H9 (cell line): ENCODE measurements around the gene IL1R2. TPM values are rescaled to one million over a fixed set of nuclear protein-coding genes. Genes with fewer than 3 reads are reported as not detected.

Experiments
- DNase-seq: peaks from one replicate; pipeline ENCODE4 v3.0.0-alpha.2; 2017
- H2AFZ ChIP-seq: one replicate; pipeline ENCODE4 v1.6.1; 2013; ENCODE audit warnings: mild to moderate bottlenecking, low read length, control low read depth, moderate library complexity
- H2AK5ac ChIP-seq: 2 replicates; pipeline ENCODE4 v1.6.1; 2013; ENCODE audit warnings: low read length, control low read depth, mixed read lengths; ENCODE audit not compliant: insufficient read length
- H2BK120ac ChIP-seq: one replicate; pipeline ENCODE4 v1.6.1; 2013; ENCODE audit warnings: low read depth, mild to moderate bottlenecking, low read length, control low read depth, inconsistent platforms; ENCODE audit not compliant: poor library complexity, severe bottlenecking
- H2BK12ac ChIP-seq: 2 replicates; pipeline ENCODE4 v1.6.1; 2013; ENCODE audit warnings: low read length, control low read depth, mixed read lengths, low read depth; ENCODE audit not compliant: insufficient read length
- H2BK15ac ChIP-seq: 2 replicates; pipeline ENCODE4 v1.6.1; 2013; ENCODE audit warnings: low read depth, low read length, control low read depth
- H2BK20ac ChIP-seq: one replicate; pipeline ENCODE4 v1.6.1; 2013; ENCODE audit warnings: low read depth, mild to moderate bottlenecking, low read length, control low read depth, inconsistent platforms; ENCODE audit not compliant: poor library complexity, severe bottlenecking
- H2BK5ac ChIP-seq: 2 replicates; pipeline ENCODE4 v1.6.1; 2013; ENCODE audit warnings: low read length, control low read depth, mixed read lengths; ENCODE audit not compliant: insufficient read length
- H3K14ac ChIP-seq: 2 replicates; pipeline ENCODE4 v1.6.1; 2013; ENCODE audit warnings: low read length, control low read depth; ENCODE audit not compliant: insufficient read depth
- H3K18ac ChIP-seq: 2 replicates; pipeline ENCODE4 v1.6.1; 2013; ENCODE audit warnings: low read depth, mild to moderate bottlenecking, mixed read lengths, low read length, control low read depth; ENCODE audit not compliant: insufficient read length
- H3K23ac ChIP-seq: 2 replicates; pipeline ENCODE4 v1.6.1; 2013; ENCODE audit warnings: low read length, control low read depth, mixed read lengths, low read depth; ENCODE audit not compliant: insufficient read length
- H3K23me2 ChIP-seq: 2 replicates; pipeline ENCODE4 v1.6.1; 2013; ENCODE audit warnings: low read depth, mild to moderate bottlenecking, mixed read lengths, low read length, control low read depth; ENCODE audit not compliant: insufficient read length, poor library complexity, severe bottlenecking
- H3K27ac ChIP-seq: 2 replicates; pipeline ENCODE4 v1.5.1; 2013; ENCODE audit warnings: low read length, control low read depth, mixed read lengths, low read depth; ENCODE audit not compliant: insufficient read length
- H3K27me3 ChIP-seq: 2 replicates; pipeline ENCODE4 v1.6.1; 2013; ENCODE audit warnings: low read length, control low read depth, inconsistent platforms; ENCODE audit not compliant: insufficient read depth
- H3K4ac ChIP-seq: 2 replicates; pipeline ENCODE4 v1.6.1; 2013; ENCODE audit warnings: low read depth, mild to moderate bottlenecking, control low read depth, inconsistent platforms, low read length, moderate library complexity
- H3K4me1 ChIP-seq: 2 replicates; pipeline ENCODE4 v1.6.1; 2013; ENCODE audit warnings: low read length, control low read depth, inconsistent platforms; ENCODE audit not compliant: insufficient read depth
- H3K4me2 ChIP-seq: 2 replicates; pipeline ENCODE4 v1.6.1; 2013; ENCODE audit warnings: low read length, control low read depth, mixed read lengths; ENCODE audit not compliant: insufficient read length, insufficient read depth
- H3K56ac ChIP-seq: 2 replicates; pipeline ENCODE4 v1.6.1; 2013; ENCODE audit warnings: low read depth, mild to moderate bottlenecking, mixed read lengths, low read length, control low read depth; ENCODE audit not compliant: insufficient read length
- H3K79me1 ChIP-seq: 2 replicates; pipeline ENCODE4 v1.6.1; 2013; ENCODE audit warnings: low read depth, mild to moderate bottlenecking, moderate library complexity, low read length, control low read depth, inconsistent platforms; ENCODE audit not compliant: insufficient read depth, poor library complexity, severe bottlenecking
- H3K79me2 ChIP-seq: 2 replicates; pipeline ENCODE4 v1.6.1; 2013; ENCODE audit warnings: low read length, control low read depth, inconsistent platforms; ENCODE audit not compliant: insufficient read depth
- H3K9ac ChIP-seq: 2 replicates; pipeline ENCODE4 v1.6.1; 2013; ENCODE audit warnings: low read length, control low read depth, mixed read lengths; ENCODE audit not compliant: insufficient read length; ENCODE audit errors: extremely low read depth
- H3K9me3 ChIP-seq: one replicate; pipeline ENCODE4 v1.6.1; 2013; ENCODE audit warnings: low read depth, low read length, inconsistent platforms; ENCODE audit not compliant: control insufficient read depth
- H3T11ph ChIP-seq: one replicate; pipeline ENCODE4 v1.6.1; 2013; ENCODE audit warnings: mild to moderate bottlenecking, low read length, control low read depth, inconsistent platforms
- H4K20me1 ChIP-seq: one replicate; pipeline ENCODE4 v1.6.1; 2013; ENCODE audit not compliant: control insufficient read depth, insufficient read length, insufficient read depth
- H4K5ac ChIP-seq: 2 replicates; pipeline ENCODE4 v1.6.1; 2013; ENCODE audit warnings: low read depth, mild to moderate bottlenecking, mixed read lengths, low read length, control low read depth; ENCODE audit not compliant: insufficient read length
- H4K8ac ChIP-seq: replicated peaks from 2 replicates; pipeline ENCODE4 v1.6.1; 2013; ENCODE audit warnings: low read length, control low read depth, mixed read lengths, low read depth; ENCODE audit not compliant: insufficient read length
- H4K91ac ChIP-seq: 2 replicates; pipeline ENCODE4 v1.6.1; 2013; ENCODE audit warnings: low read depth, mild to moderate bottlenecking, moderate library complexity, mixed read lengths, low read length, control low read depth; ENCODE audit not compliant: insufficient read length
- H3K27ac Mint-ChIP-seq, 3 experiments: 2 replicates in 2 of 3; 3 replicates in 1 of 3; pipeline ENCODE4 v1.8.0; 2020 to 2021; ENCODE audit warnings: mixed read lengths in 3 of 3, mild to moderate bottlenecking in 1 of 3, moderate library complexity in 1 of 3
- H3K27me3 Mint-ChIP-seq: 2 replicates; pipeline ENCODE4 v1.8.0; 2021; ENCODE audit warnings: low read depth, mild to moderate bottlenecking, moderate library complexity, mixed read lengths
- H3K36me3 Mint-ChIP-seq, 3 experiments: 2 replicates in 2 of 3; 3 replicates in 1 of 3; pipeline ENCODE4 v1.8.0; 2020 to 2021; ENCODE audit warnings: low read depth in 3 of 3, mixed read lengths in 3 of 3; ENCODE audit not compliant: insufficient read depth in 1 of 3
- H3K4me1 Mint-ChIP-seq, 2 experiments: 2 replicates each; pipeline ENCODE4 v1.8.0; 2020; ENCODE audit warnings: mixed read lengths in 2 of 2
- H3K4me3 Mint-ChIP-seq, 2 experiments: 2 replicates in 1 of 2; 3 replicates in 1 of 2; pipeline ENCODE4 v1.8.0; 2020 to 2021; ENCODE audit warnings: mild to moderate bottlenecking in 2 of 2, mixed read lengths in 2 of 2, moderate library complexity in 1 of 2
- H3K9me3 Mint-ChIP-seq, 2 experiments: 2 replicates in 1 of 2; 3 replicates in 1 of 2; pipeline ENCODE4 v1.8.0; 2020; ENCODE audit warnings: mild to moderate bottlenecking in 2 of 2, mixed read lengths in 2 of 2, moderate library complexity in 1 of 2
- CTCF ChIP-seq: fragments of 200-600 bp; sonication (generic); conservative IDR thresholded peaks from 3 replicates; pipeline ENCODE4 v1.8.0; 2021; ENCODE audit warnings: antibody characterized with exemption, mild to moderate bottlenecking
- WGBS: extraction: QIAGEN DNeasy Blood & Tissue Kit; methylation state at CpG from one replicate; pipeline ENCODE4 v1.1.7; 2013; ENCODE audit warnings: missing lambda C conversion rate, low lambda C conversion rate, mixed read lengths; ENCODE audit not compliant: insufficient read length; ENCODE audit errors: extremely low coverage; 5-methylcytosine and 5-hydroxymethylcytosine counted together
- total RNA-seq: library from RNA; stranded (reverse); gene quantifications from 2 replicates; pipeline ENCODE4 v1.2.1, GENCODE V29; 2021

IL1R2 gene
- total RNA-seq, 1 experiment from 2014 or later: not detected

DNA sequence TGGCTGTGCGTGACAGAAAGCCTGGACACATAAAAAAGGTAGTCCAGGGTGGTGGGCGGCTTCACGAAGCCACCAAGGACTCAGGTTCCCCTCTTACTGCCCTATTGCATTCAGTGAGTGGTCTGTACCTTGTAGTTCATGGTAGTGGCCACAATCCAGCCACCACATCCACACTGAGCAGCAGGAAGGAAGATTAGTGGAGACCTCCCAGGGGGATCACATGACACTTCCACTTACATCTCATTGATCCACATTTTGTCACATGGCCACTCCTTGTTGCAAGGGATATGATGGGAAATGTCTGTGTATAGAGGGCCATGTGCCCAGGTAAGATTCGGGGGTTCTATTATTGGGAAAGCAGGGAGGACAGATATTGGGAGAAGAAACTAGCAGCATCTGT is 13.7 kb downstream of the IL1R2 start:
- Histone ChIP-seq H2BK12ac (no peak overlapping the region), H4K20me1 (no peaks in the 10 kb centered on the region), H3K23me2 (no peaks in the 10 kb centered on the region), H3K27me3 (no peaks in the 10 kb centered on the region), H3K79me1 (no peaks in the 10 kb centered on the region), H3K23ac (no peak overlapping the region), H3K56ac (no peak overlapping the region), H3K27ac (no peak overlapping the region), H2BK120ac (no peak overlapping the region), H3K9ac (no peak overlapping the region), H4K8ac (no peak overlapping the region), H3K9me3 (no peaks in the 10 kb centered on the region), H2AFZ (no peak overlapping the region), H2BK5ac (no peak overlapping the region), H4K5ac (no peak overlapping the region), H3K4me1 (no peaks in the 10 kb centered on the region), H4K91ac (no peak overlapping the region), H2AK5ac (no peak overlapping the region), H2BK15ac (no peak overlapping the region), H3K79me2 (no peaks in the 10 kb centered on the region), H3K4me2 (no peak overlapping the region), H3K4ac (no peak overlapping the region), H3T11ph (no peak overlapping the region), H2BK20ac (no peak overlapping the region), H3K18ac (no peak overlapping the region), H3K14ac (no peak overlapping the region)
- no peaks in the 10 kb centered on the region for H3K36me3 Mint-ChIP-seq
- WGBS: no CpG with 5 or more reads among the region's 4 CpGs
- H3K4me3 Mint-ChIP-seq: no peak overlapping the region
- DNase-seq: no peak
- no peak for TF ChIP-seq CTCF
- peaks cover 0 to 5% of the 10 kb centered on the region in 2 experiments; a peak in 2 of 4 replicates for H3K4me1 Mint-ChIP-seq
- H3K27me3 Mint-ChIP-seq: peaks cover 17% of the 10 kb centered on the region
- no peak overlapping the region for H3K27ac Mint-ChIP-seq
- no peaks in the 10 kb centered on the region for H3K9me3 Mint-ChIP-seq
